Measurements from ENCODE around the gene KCNN1.

Gene KCNN1

GRCh38 chr19:17948931-17949930 is 17.7 kb upstream of the KCNN1 start:
- H3K9me3 ChIP-seq (ENCODE audit: insufficient read depth, low read depth, low read length): peaks cover 5% of the 10 kb centered on the region
- no peak overlapping the region for H3K4ac ChIP-seq (ENCODE audit: low read depth, low read length)
- H3K36me3 ChIP-seq (ENCODE audit: control insufficient read depth in 1 of 2, insufficient read depth in 2 of 2, low read length in 2 of 2): peaks cover 3 to 9% of the 10 kb centered on the region in 2 experiments
- H3K4me1 ChIP-seq (ENCODE audit: control insufficient read depth in 1 of 2, insufficient read depth in 2 of 2, low read length in 2 of 2): peaks cover 9% of the 10 kb centered on the region in 2 experiments
- no peak overlapping the region for H4K8ac ChIP-seq (ENCODE audit: low read depth, low read length)
- H4K91ac ChIP-seq (ENCODE audit: low read depth, low read length): no peak overlapping the region
- peaks cover 3% of the 10 kb centered on the region for H3K79me1 ChIP-seq (ENCODE audit: low read length)
- DNase-seq: peak in 1 of 2 donors; percentile 33
- H3K9ac ChIP-seq (ENCODE audit: low read length): no peak overlapping the region
- H3K27ac ChIP-seq (ENCODE audit: low read depth, low read length): no peak overlapping the region
- no peak overlapping the region for H3K4me2 ChIP-seq (ENCODE audit: low read length)
- no peak overlapping the region for H3K23ac ChIP-seq (ENCODE audit: low read length)
- no peak overlapping the region for H2AK5ac ChIP-seq (ENCODE audit: low read length)
- H2BK12ac ChIP-seq (ENCODE audit: low read length): no peak overlapping the region
- no peak overlapping the region for H2BK120ac ChIP-seq (ENCODE audit: insufficient read depth, low read length, poor library complexity)
- peaks cover 52% of the 10 kb centered on the region for H3K27me3 ChIP-seq (ENCODE audit: insufficient read depth, low read length)
- H3K4me3 ChIP-seq (ENCODE audit: low read depth, low read length): no peak overlapping the region
- peaks cover 3% of the 10 kb centered on the region for H3K79me2 ChIP-seq (ENCODE audit: control insufficient read depth, insufficient read depth, low read length, poor library complexity)
- no peak overlapping the region for H2BK5ac ChIP-seq (ENCODE audit: low read depth, low read length, poor library complexity)
- H3K18ac ChIP-seq (ENCODE audit: low read length): no peak overlapping the region
- no peak overlapping the region for H2AFZ ChIP-seq (ENCODE audit: insufficient read depth, low read length, poor library complexity)
- no peak overlapping the region for H3K14ac ChIP-seq (ENCODE audit: low read length)
- no CpG with 5 or more reads among the region's 49 CpGs for WGBS (ENCODE audit: extremely low coverage, insufficient coverage, insufficient read length)
- H4K12ac ChIP-seq (ENCODE audit: low read depth, low read length): no peak overlapping the region

GRCh38 chr19:17949956-17950309 is 17.0 kb upstream of the KCNN1 start:
- peaks cover 5% of the 10 kb centered on the region for H3K9me3 ChIP-seq (ENCODE audit: insufficient read depth, low read depth, low read length)
- peaks cover 52% of the 10 kb centered on the region for H3K27me3 ChIP-seq (ENCODE audit: insufficient read depth, low read length)
- no peak overlapping the region for H2BK12ac ChIP-seq (ENCODE audit: low read length)
- H3K27ac ChIP-seq (ENCODE audit: low read depth, low read length): no peak overlapping the region
- no peak overlapping the region for H4K12ac ChIP-seq (ENCODE audit: low read depth, low read length)
- H3K79me2 ChIP-seq (ENCODE audit: control insufficient read depth, insufficient read depth, low read length, poor library complexity): peaks cover 3% of the 10 kb centered on the region
- no peak overlapping the region for H3K14ac ChIP-seq (ENCODE audit: low read length)
- no peak overlapping the region for H2BK5ac ChIP-seq (ENCODE audit: low read depth, low read length, poor library complexity)
- peak overlapping the region; percentile 45 for H3K4me2 ChIP-seq (ENCODE audit: low read length)
- no peak overlapping the region for H3K9ac ChIP-seq (ENCODE audit: low read length)
- peaks cover 1 to 3% of the 10 kb centered on the region in 2 experiments for H3K36me3 ChIP-seq (ENCODE audit: control insufficient read depth in 1 of 2, insufficient read depth in 2 of 2, low read length in 2 of 2)
- no peak overlapping the region for H3K18ac ChIP-seq (ENCODE audit: low read length)
- DNase-seq: peak in 1 of 2 donors; percentile 37
- H3K4me3 ChIP-seq (ENCODE audit: low read depth, low read length): no peak overlapping the region
- H3K4ac ChIP-seq (ENCODE audit: low read depth, low read length): no peak overlapping the region
- peaks cover 9% of the 10 kb centered on the region in 2 experiments for H3K4me1 ChIP-seq (ENCODE audit: control insufficient read depth in 1 of 2, insufficient read depth in 2 of 2, low read length in 2 of 2)
- H3K79me1 ChIP-seq (ENCODE audit: low read length): peaks cover 3% of the 10 kb centered on the region
- peak overlapping the region; percentile 32 for H2AFZ ChIP-seq (ENCODE audit: insufficient read depth, low read length, poor library complexity)
- no peak overlapping the region for H2BK120ac ChIP-seq (ENCODE audit: insufficient read depth, low read length, poor library complexity)
- no peak overlapping the region for H2AK5ac ChIP-seq (ENCODE audit: low read length)
- H4K8ac ChIP-seq (ENCODE audit: low read depth, low read length): no peak overlapping the region
- H3K23ac ChIP-seq (ENCODE audit: low read length): no peak overlapping the region
- no CpG with 5 or more reads among the region's 11 CpGs for WGBS (ENCODE audit: extremely low coverage, insufficient coverage, insufficient read length)
- no peak overlapping the region for H4K91ac ChIP-seq (ENCODE audit: low read depth, low read length)

GRCh38 chr19:17950310-17951156 is 16.4 kb upstream of the KCNN1 start:
- H3K4me1 ChIP-seq (ENCODE audit: control insufficient read depth in 1 of 2, insufficient read depth in 2 of 2, low read length in 2 of 2): peaks cover 9% of the 10 kb centered on the region in 2 experiments
- H2BK120ac ChIP-seq (ENCODE audit: insufficient read depth, low read length, poor library complexity): no peak overlapping the region
- peak overlapping the region; percentile 32 for H2AFZ ChIP-seq (ENCODE audit: insufficient read depth, low read length, poor library complexity)
- H2BK12ac ChIP-seq (ENCODE audit: low read length): no peak overlapping the region
- H3K4me2 ChIP-seq (ENCODE audit: low read length): peak overlapping the region; percentile 45
- H4K91ac ChIP-seq (ENCODE audit: low read depth, low read length): no peak overlapping the region
- H2AK5ac ChIP-seq (ENCODE audit: low read length): no peak overlapping the region
- H3K9me3 ChIP-seq (ENCODE audit: insufficient read depth, low read depth, low read length): peaks cover 5% of the 10 kb centered on the region
- H3K23ac ChIP-seq (ENCODE audit: low read length): no peak overlapping the region
- no peaks in the 10 kb centered on the region for H3K36me3 ChIP-seq (ENCODE audit: control insufficient read depth in 1 of 2, insufficient read depth in 2 of 2, low read length in 2 of 2)
- H3K18ac ChIP-seq (ENCODE audit: low read length): no peak overlapping the region
- peak; percentile 16 to 29 for DNase-seq
- no peak overlapping the region for H4K8ac ChIP-seq (ENCODE audit: low read depth, low read length)
- H4K12ac ChIP-seq (ENCODE audit: low read depth, low read length): no peak overlapping the region
- no peak overlapping the region for H3K27ac ChIP-seq (ENCODE audit: low read depth, low read length)
- H3K79me1 ChIP-seq (ENCODE audit: low read length): peaks cover 3% of the 10 kb centered on the region
- peaks cover 52% of the 10 kb centered on the region for H3K27me3 ChIP-seq (ENCODE audit: insufficient read depth, low read length)
- no peak overlapping the region for H3K9ac ChIP-seq (ENCODE audit: low read length)
- no peak overlapping the region for H3K4ac ChIP-seq (ENCODE audit: low read depth, low read length)
- no peak overlapping the region for H3K14ac ChIP-seq (ENCODE audit: low read length)
- WGBS (ENCODE audit: extremely low coverage, insufficient coverage, insufficient read length): no CpG with 5 or more reads among the region's 48 CpGs
- H3K4me3 ChIP-seq (ENCODE audit: low read depth, low read length): no peak overlapping the region
- H3K79me2 ChIP-seq (ENCODE audit: control insufficient read depth, insufficient read depth, low read length, poor library complexity): peaks cover 3% of the 10 kb centered on the region
- no peak overlapping the region for H2BK5ac ChIP-seq (ENCODE audit: low read depth, low read length, poor library complexity)

GRCh38 chr19:17951157-17951989 is 15.5 kb upstream of the KCNN1 start:
- Histone ChIP-seq H3K27me3 (ENCODE audit: insufficient read depth, low read length) (peaks cover 52% of the 10 kb centered on the region), H3K27ac (ENCODE audit: low read depth, low read length) (no peak overlapping the region), H3K23ac (ENCODE audit: low read length) (no peak overlapping the region), H2BK120ac (ENCODE audit: insufficient read depth, low read length, poor library complexity) (no peak overlapping the region), H3K4me3 (ENCODE audit: low read depth, low read length) (no peak overlapping the region), H3K36me3 (ENCODE audit: control insufficient read depth in 1 of 2, insufficient read depth in 2 of 2, low read length in 2 of 2) (no peaks in the 10 kb centered on the region), H3K79me1 (ENCODE audit: low read length) (peaks cover 3% of the 10 kb centered on the region), H4K91ac (ENCODE audit: low read depth, low read length) (no peak overlapping the region), H3K18ac (ENCODE audit: low read length) (no peak overlapping the region), H3K9ac (ENCODE audit: low read length) (no peak overlapping the region), H3K4ac (ENCODE audit: low read depth, low read length) (no peak overlapping the region), H3K4me2 (ENCODE audit: low read length) (peak overlapping the region; percentile 25), H2AK5ac (ENCODE audit: low read length) (no peak overlapping the region), H4K8ac (ENCODE audit: low read depth, low read length) (no peak overlapping the region), H3K9me3 (ENCODE audit: insufficient read depth, low read depth, low read length) (peaks cover 5% of the 10 kb centered on the region), H4K12ac (ENCODE audit: low read depth, low read length) (no peak overlapping the region), H3K79me2 (ENCODE audit: control insufficient read depth, insufficient read depth, low read length, poor library complexity) (peaks cover 3% of the 10 kb centered on the region), H3K4me1 (ENCODE audit: control insufficient read depth in 1 of 2, insufficient read depth in 2 of 2, low read length in 2 of 2) (peaks cover 9% of the 10 kb centered on the region in 2 experiments), H2BK5ac (ENCODE audit: low read depth, low read length, poor library complexity) (no peak overlapping the region), H2BK12ac (ENCODE audit: low read length) (no peak overlapping the region), H2AFZ (ENCODE audit: insufficient read depth, low read length, poor library complexity) (no peak overlapping the region), H3K14ac (ENCODE audit: low read length) (no peak overlapping the region)
- DNase-seq: no peak
- no CpG with 5 or more reads among the region's 33 CpGs for WGBS (ENCODE audit: extremely low coverage, insufficient coverage, insufficient read length)

Measured in trophoblast cell (in vitro differentiated cells and primary cell).